Coronary artery (tissue), 2 donors: Measurements from ENCODE around the gene SLC27A5.
"Not testable (repeated sequence)": the region's sequence is repeated elsewhere in the genome, so short reads cannot be mapped to it uniquely, and the experiment has no call there.

ENCODE experiments used
- DNase-seq: peaks from one replicate; pipeline ENCODE4 v3.0.0-alpha.2; 2017; ENCODE audit warnings: low spot score
- H3K27ac ChIP-seq, 2 donors: fragments of 200-600 bp; sonication (generic); one replicate each; pipeline ENCODE4 v1.5.1; 2016 to 2019
- H3K4me3 ChIP-seq: fragments of 200-600 bp; sonication (generic); 2 replicates; pipeline ENCODE4 v1.5.1; 2016; ENCODE audit warnings: mild to moderate bottlenecking, moderate library complexity
- CTCF ChIP-seq: fragments of 200-600 bp; sonication (generic); IDR thresholded peaks from one replicate; pipeline ENCODE4 v1.5.1; 2019; ENCODE audit warnings: antibody characterized with exemption

The SLC27A5 gene

GRCh38 chr19:58491393-58491792 is 20.4 kb downstream of the SLC27A5 start:
- H3K27ac ChIP-seq = no peak overlapping the region
- TF ChIP-seq CTCF = no peak
- H3K4me3 ChIP-seq = no peak overlapping the region
- no peak for DNase-seq

GRCh38 chr19:58484349-58484748 is 27.4 kb downstream of the SLC27A5 start:
- not testable (repeated sequence) for H3K27ac ChIP-seq

GRCh38 chr19:58483776-58484175 is 28.0 kb downstream of the SLC27A5 start:
- Histone ChIP-seq H3K27ac (peak overlapping the region in 1 of 2 donors; percentile 36), H3K4me3 (no peak overlapping the region)
- no peak for TF ChIP-seq CTCF
- no peak for DNase-seq

More at GRCh38 chr19:58484349-58484748, 27.4 kb downstream of the SLC27A5 start:
- H3K4me3 ChIP-seq, DNase-seq: not testable (repeated sequence)

- Histone ChIP-seq H3K4me3 (no peak overlapping the region), H3K27ac (no peak overlapping the region)
- no peak for TF ChIP-seq CTCF
- no peak for DNase-seq
Observed at GRCh38 chr19:58482372-58482771, 29.4 kb downstream of the SLC27A5 start.

GRCh38 chr19:58480831-58481230 is 31.0 kb downstream of the SLC27A5 start:
- H3K27ac ChIP-seq = no peak overlapping the region
- H3K4me3 ChIP-seq = no peak overlapping the region
- no peak for DNase-seq
- TF ChIP-seq CTCF = no peak

GRCh38 chr19:58480481-58480830 is 31.3 kb downstream of the SLC27A5 start:
- DNase-seq = no peak
- no peak overlapping the region for H3K4me3 ChIP-seq
- no peak for TF ChIP-seq CTCF
- no peak overlapping the region for H3K27ac ChIP-seq

- no peak overlapping the region for H3K4me3 ChIP-seq
- no peak for TF ChIP-seq CTCF
- H3K27ac ChIP-seq = no peak overlapping the region
- DNase-seq = no peak
Observed at GRCh38 chr19:58479736-58480480, 31.9 kb downstream of the SLC27A5 start.
